Activated B cell treated with CpG ODN at 0.5 μM for 24 hours (primary cell): ENCODE results near the gene TACO1. TPM values are rescaled to one million over a fixed set of nuclear protein-coding genes. Genes with fewer than 3 reads are reported as not detected.

Source experiments
- ATAC-seq: fragments of 200-7000 bp; cut with Tn5 transposase; one replicate; pipeline ENCODE4 v1.10.0; 2021; ENCODE audit warnings: low read depth, mild to moderate bottlenecking, moderate library complexity
- CTCF ChIA-PET: fragments of 350-600 bp; sonication (Branson Sonifier 250); formaldehyde crosslinking; loops from one replicate; lab custom pipeline; 2021; ENCODE audit warnings: antibody characterized with exemption; lab: Charles Lee
- POLR2A ChIA-PET: fragments of 350-600 bp; sonication (Branson Sonifier 250); formaldehyde crosslinking; loops from one replicate; lab custom pipeline; 2021; ENCODE audit warnings: antibody characterized with exemption; lab: Charles Lee
- DNase-seq: peaks from one replicate; pipeline ENCODE4 v3.0.0; 2022
- H3K27ac Mint-ChIP-seq: one replicate; pipeline ENCODE4 v1.8.0; 2020; ENCODE audit warnings: mixed read lengths
- H3K27me3 Mint-ChIP-seq: one replicate; pipeline ENCODE4 v1.8.0; 2021; ENCODE audit warnings: mixed read lengths
- H3K36me3 Mint-ChIP-seq: one replicate; pipeline ENCODE4 v1.8.0; 2021; ENCODE audit warnings: low read depth, mixed read lengths
- H3K4me1 Mint-ChIP-seq: one replicate; pipeline ENCODE4 v1.8.0; 2021; ENCODE audit warnings: mixed read lengths
- H3K4me3 Mint-ChIP-seq: one replicate; pipeline ENCODE4 v1.8.0; 2020; ENCODE audit warnings: mild to moderate bottlenecking, mixed read lengths
- H3K9me3 Mint-ChIP-seq: one replicate; pipeline ENCODE4 v1.8.0; 2020; ENCODE audit warnings: mixed read lengths
- intact Hi-C: fragments of 100-400 bp; cut with micrococcal nuclease; formaldehyde crosslinking; loops from one replicate; pipeline ENCODE4 v1.15.1; 2024
- total RNA-seq: library from RNA; stranded (reverse); gene quantifications from 2 replicates; pipeline ENCODE4 v1.2.3, GENCODE V29; 2022
- TF ChIP-seq, protein P1 (sequence below): fragments of 200-600 bp; IDR thresholded peaks from one replicate; pipeline ENCODE4 v1.8.0; 2022; ENCODE audit warnings: antibody characterized with exemption, mild to moderate bottlenecking

TACO1 gene
- total RNA-seq, 1 donor from 2014 or later: 19.1 TPM

- Mint-ChIP-seq H3K27me3 (no peaks in the 10 kb centered on the region), H3K9me3 (no peaks in the 10 kb centered on the region), H3K27ac (no peak overlapping the region), H3K36me3 (peaks cover 9% of the 10 kb centered on the region), H3K4me1 (peaks cover 33% of the 10 kb centered on the region), H3K4me3 (peak overlapping the region; percentile 95)
- no peak for DNase-seq
- intact Hi-C loops: loop anchor here (5.0 to 10.0 kb wide), 4 partner anchors 43 to 659 kb away; partner anchors contain the start of genes CYB561 and TANC2
- TF ChIP-seq, protein P1, sequence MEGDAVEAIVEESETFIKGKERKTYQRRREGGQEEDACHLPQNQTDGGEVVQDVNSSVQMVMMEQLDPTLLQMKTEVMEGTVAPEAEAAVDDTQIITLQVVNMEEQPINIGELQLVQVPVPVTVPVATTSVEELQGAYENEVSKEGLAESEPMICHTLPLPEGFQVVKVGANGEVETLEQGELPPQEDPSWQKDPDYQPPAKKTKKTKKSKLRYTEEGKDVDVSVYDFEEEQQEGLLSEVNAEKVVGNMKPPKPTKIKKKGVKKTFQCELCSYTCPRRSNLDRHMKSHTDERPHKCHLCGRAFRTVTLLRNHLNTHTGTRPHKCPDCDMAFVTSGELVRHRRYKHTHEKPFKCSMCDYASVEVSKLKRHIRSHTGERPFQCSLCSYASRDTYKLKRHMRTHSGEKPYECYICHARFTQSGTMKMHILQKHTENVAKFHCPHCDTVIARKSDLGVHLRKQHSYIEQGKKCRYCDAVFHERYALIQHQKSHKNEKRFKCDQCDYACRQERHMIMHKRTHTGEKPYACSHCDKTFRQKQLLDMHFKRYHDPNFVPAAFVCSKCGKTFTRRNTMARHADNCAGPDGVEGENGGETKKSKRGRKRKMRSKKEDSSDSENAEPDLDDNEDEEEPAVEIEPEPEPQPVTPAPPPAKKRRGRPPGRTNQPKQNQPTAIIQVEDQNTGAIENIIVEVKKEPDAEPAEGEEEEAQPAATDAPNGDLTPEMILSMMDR: no peak
- ATAC-seq: no peak
- POLR2A ChIA-PET: interaction anchor here (1.2 to 4.6 kb wide), 4 partner anchors 74 to 219 kb away, joined by 6 to 108 read pairs (median 32); partner anchors contain the start of genes CCDC47, DCAF7, DDX42 and LIMD2
- CTCF ChIA-PET: interaction anchor here (0.7 to 0.8 kb wide), 2 partner anchors 11 to 51 kb away, joined by 3 read pairs; no protein-coding TSS in a partner anchor
Observed at GRCh38 chr17:63623786-63624530, 23.3 kb downstream of the TACO1 start.

GRCh38 chr17:63624531-63624880 is 23.8 kb downstream of the TACO1 start:
- POLR2A ChIA-PET: no interaction called here
- Mint-ChIP-seq H3K27me3 (no peaks in the 10 kb centered on the region), H3K9me3 (no peaks in the 10 kb centered on the region), H3K36me3 (peaks cover 10% of the 10 kb centered on the region), H3K27ac (no peak overlapping the region), H3K4me3 (peak overlapping the region; percentile 49), H3K4me1 (peaks cover 33% of the 10 kb centered on the region)
- no peak for ATAC-seq
- no peak for DNase-seq
- TF ChIP-seq, protein P1: no peak
- intact Hi-C loops: loop anchor here (5.0 to 10.0 kb wide), 4 partner anchors 43 to 660 kb away; partner anchors contain the start of genes CYB561 and TANC2
- CTCF ChIA-PET: interaction anchor here (0.8 kb wide), 1 partner anchor 51 kb away, joined by 3 read pairs; no protein-coding TSS in a partner anchor

DNA sequence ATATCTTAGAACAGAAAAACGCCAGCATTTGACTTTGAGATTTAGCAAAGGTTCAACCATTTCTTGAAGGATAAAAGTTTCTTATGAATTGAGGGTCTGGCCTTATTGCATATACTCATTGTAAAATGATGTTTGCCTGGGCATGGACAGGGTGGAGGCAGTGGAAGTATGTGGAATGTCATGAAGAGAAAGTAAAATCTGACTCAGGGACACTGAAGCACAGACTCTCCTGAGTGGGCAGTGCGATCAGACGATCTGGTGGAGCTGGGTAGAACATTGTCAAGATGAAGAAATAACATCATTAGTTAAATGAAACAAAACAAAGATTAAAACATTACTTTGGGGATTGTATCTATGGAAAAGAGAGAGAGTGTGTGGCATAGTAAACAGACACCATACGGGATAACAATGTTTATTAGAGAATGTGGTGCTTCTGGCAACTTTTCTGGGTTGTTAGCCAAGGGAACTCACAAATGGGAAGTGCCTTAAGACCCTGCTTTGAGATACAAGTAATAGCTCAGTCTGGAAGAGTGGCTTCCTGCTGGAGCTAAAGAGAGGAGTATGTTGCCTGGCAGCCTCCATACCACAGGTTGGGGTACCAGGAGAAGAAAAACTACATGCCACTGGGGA is 26.0 kb downstream of the TACO1 start:
- H3K4me1 Mint-ChIP-seq: peaks cover 34% of the 10 kb centered on the region
- no peak overlapping the region for H3K27ac Mint-ChIP-seq
- ATAC-seq (no peak), DNase-seq (no peak)
- peaks cover 10% of the 10 kb centered on the region for H3K36me3 Mint-ChIP-seq
- H3K27me3 Mint-ChIP-seq: no peaks in the 10 kb centered on the region
- ChIA-PET POLR2A (interaction anchor here (0.6 to 1.3 kb wide), 3 partner anchors 71 to 328 kb away, joined by 3 to 5 read pairs (median 4); no protein-coding TSS in a partner anchor), CTCF (interaction anchor here (0.7 to 1.6 kb wide), 3 partner anchors 13 to 84 kb away, joined by 3 read pairs; no protein-coding TSS in a partner anchor)
- intact Hi-C loops: loop anchor here (10.0 kb wide), 2 partner anchors 518 to 662 kb away; partner anchors contain the start of gene TANC2
- TF ChIP-seq, protein P1: no peak
- H3K4me3 Mint-ChIP-seq: no peak overlapping the region
- H3K9me3 Mint-ChIP-seq: no peaks in the 10 kb centered on the region

- TF ChIP-seq, protein P1: no peak
- Mint-ChIP-seq H3K36me3 (peaks cover 26% of the 10 kb centered on the region), H3K27me3 (no peaks in the 10 kb centered on the region), H3K27ac (no peak overlapping the region), H3K4me3 (no peak overlapping the region), H3K4me1 (peaks cover 18% of the 10 kb centered on the region), H3K9me3 (no peaks in the 10 kb centered on the region)
- POLR2A ChIA-PET: interaction anchor here (0.7 to 0.9 kb wide), 2 partner anchors 66 to 433 kb away, joined by 3 read pairs; no protein-coding TSS in a partner anchor
- CTCF ChIA-PET: interaction anchor here (1.1 kb wide), 1 partner anchor 16 kb away, joined by 3 read pairs; no protein-coding TSS in a partner anchor
- no peak for ATAC-seq
- intact Hi-C loops: loop anchor here (1.0 to 10.0 kb wide), 3 partner anchors 12 to 665 kb away; partner anchors contain the start of gene TANC2
- DNase-seq: no peak
Observed at GRCh38 chr17:63629627-63630026, 28.9 kb downstream of the TACO1 start.
